ENCODE measurements around the gene RPLP2.

DNA sequence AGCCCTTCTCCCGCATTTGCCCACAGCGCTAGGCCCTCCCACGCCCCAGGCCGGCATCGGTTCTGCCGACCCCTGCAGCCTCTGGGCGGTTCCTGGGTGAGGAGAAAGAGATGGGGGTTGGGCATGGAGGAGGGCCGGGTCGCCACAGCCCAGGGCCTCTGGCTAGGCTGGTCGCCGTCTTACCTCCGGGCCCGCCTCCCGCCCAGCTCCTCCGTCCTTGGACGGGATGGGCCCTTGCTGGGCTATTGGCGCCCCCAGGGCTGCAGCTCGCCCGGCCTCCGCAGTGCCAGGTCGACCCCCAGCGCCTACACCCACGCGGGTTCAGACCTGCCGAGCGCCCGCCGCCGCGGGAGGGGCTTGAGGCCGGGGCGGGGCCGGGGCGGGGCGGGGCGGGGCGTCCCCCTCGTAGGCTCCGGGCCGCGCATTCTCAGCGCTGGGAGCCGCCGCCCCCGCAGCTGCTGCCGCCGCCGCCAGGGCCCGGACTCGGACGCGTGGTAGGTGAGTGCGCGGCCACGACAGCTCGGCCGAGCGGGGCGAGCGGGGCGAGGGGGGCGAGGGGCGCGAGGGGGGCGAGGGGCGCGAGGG lies 22.9 kb downstream of the RPLP2 start, which contains the start of gene CD151:
- TF ChIP-seq ATF2 (tag by site-specific recombination; IDR thresholded peaks at IDR 0.05; ENCODE audit: low read depth) (no peak), YY1 (tag by site-specific recombination; IDR thresholded peaks at IDR 0.05) (no peak), ZNF18 (tag by site-specific recombination; IDR thresholded peaks at IDR 0.05) (no peak)
- TF ChIP-seq, protein P1, sequence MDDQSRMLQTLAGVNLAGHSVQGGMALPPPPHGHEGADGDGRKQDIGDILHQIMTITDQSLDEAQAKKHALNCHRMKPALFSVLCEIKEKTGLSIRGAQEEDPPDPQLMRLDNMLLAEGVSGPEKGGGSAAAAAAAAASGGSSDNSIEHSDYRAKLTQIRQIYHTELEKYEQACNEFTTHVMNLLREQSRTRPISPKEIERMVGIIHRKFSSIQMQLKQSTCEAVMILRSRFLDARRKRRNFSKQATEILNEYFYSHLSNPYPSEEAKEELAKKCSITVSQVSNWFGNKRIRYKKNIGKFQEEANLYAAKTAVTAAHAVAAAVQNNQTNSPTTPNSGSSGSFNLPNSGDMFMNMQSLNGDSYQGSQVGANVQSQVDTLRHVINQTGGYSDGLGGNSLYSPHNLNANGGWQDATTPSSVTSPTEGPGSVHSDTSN (CRISPR knock-in tag; IDR thresholded peaks at IDR 0.05), result peak; percentile 55; the same call in 1 of the 2 replicates

All from HEK293 (cell line).